Progenitor cell of endocrine pancreas (in vitro differentiated cells): ENCODE measurements around the gene TMEM205. TPM values are rescaled to one million over a fixed set of nuclear protein-coding genes. Genes with fewer than 3 reads are reported as not detected.
"Not testable (repeated sequence)": the region's sequence is repeated elsewhere in the genome, so short reads cannot be mapped to it uniquely, and the experiment has no call there.

ENCODE experiments used
- DNase-seq: peaks from one replicate; pipeline ENCODE4 v3.0.0; 2021; ENCODE audit warnings: low spot score; ENCODE audit not compliant: unreplicated experiment
- H3K27ac Mint-ChIP-seq: 2 replicates; pipeline ENCODE4 v1.8.0; 2021; ENCODE audit warnings: mild to moderate bottlenecking, moderate library complexity, mixed read lengths
- H3K27me3 Mint-ChIP-seq: 2 replicates; pipeline ENCODE4 v1.8.0; 2021; ENCODE audit warnings: mixed read lengths
- H3K36me3 Mint-ChIP-seq: 2 replicates; pipeline ENCODE4 v1.8.0; 2022; ENCODE audit warnings: mixed read lengths; ENCODE audit not compliant: insufficient read depth
- H3K4me1 Mint-ChIP-seq: 2 replicates; pipeline ENCODE4 v1.8.0; 2021; ENCODE audit warnings: low read depth, mixed read lengths
- H3K4me3 Mint-ChIP-seq: 2 replicates; pipeline ENCODE4 v1.8.0; 2021; ENCODE audit warnings: low read depth, mild to moderate bottlenecking, moderate library complexity, mixed read lengths
- H3K9me3 Mint-ChIP-seq: 2 replicates; pipeline ENCODE4 v1.8.0; 2021; ENCODE audit warnings: low read depth, mixed read lengths
- CTCF ChIP-seq: fragments of 200-600 bp; sonication (generic); IDR thresholded peaks from one replicate; pipeline ENCODE4 v1.5.0; 2021; ENCODE audit warnings: antibody characterized with exemption, mild to moderate bottlenecking; ENCODE audit not compliant: unreplicated experiment
- total RNA-seq: library from RNA; stranded (reverse); gene quantifications from 2 replicates; pipeline ENCODE4 v1.2.1, GENCODE V29; 2021

The TMEM205 gene
- total RNA-seq, 1 donor from 2014 or later = 51.1 TPM

GRCh38 chr19:11324079-11324661 lies 21.9 kb downstream of the TMEM205 start:
- H3K36me3 Mint-ChIP-seq = peaks cover 4% of the 10 kb centered on the region
- H3K27me3 Mint-ChIP-seq = no peaks in the 10 kb centered on the region
- H3K27ac Mint-ChIP-seq = no peak overlapping the region
- no peak overlapping the region for H3K4me3 Mint-ChIP-seq
- H3K9me3 Mint-ChIP-seq = no peaks in the 10 kb centered on the region
- DNase-seq = no peak
- TF ChIP-seq CTCF = no peak
- peaks cover 11% of the 10 kb centered on the region for H3K4me1 Mint-ChIP-seq

- Mint-ChIP-seq H3K9me3 (no peaks in the 10 kb centered on the region), H3K4me3 (no peak overlapping the region), H3K27me3 (no peaks in the 10 kb centered on the region), H3K36me3 (peaks cover 4% of the 10 kb centered on the region), H3K27ac (no peak overlapping the region), H3K4me1 (peaks cover 11% of the 10 kb centered on the region)
- TF ChIP-seq CTCF = no peak
- no peak for DNase-seq
Measured at GRCh38 chr19:11323601-11324078, 22.4 kb downstream of the TMEM205 start.

GRCh38 chr19:11322269-11323024 lies 23.6 kb downstream of the TMEM205 start:
- peak overlapping the region; percentile 34 for H3K27ac Mint-ChIP-seq
- no peak for TF ChIP-seq CTCF
- DNase-seq = no peak
- H3K36me3 Mint-ChIP-seq = peaks cover 4% of the 10 kb centered on the region
- H3K9me3 Mint-ChIP-seq = no peaks in the 10 kb centered on the region
- H3K27me3 Mint-ChIP-seq = no peaks in the 10 kb centered on the region
- no peak overlapping the region for H3K4me3 Mint-ChIP-seq
- peaks cover 11% of the 10 kb centered on the region for H3K4me1 Mint-ChIP-seq

GRCh38 chr19:11321191-11322126 lies 24.6 kb downstream of the TMEM205 start:
- no peaks in the 10 kb centered on the region for H3K27me3 Mint-ChIP-seq
- no peak overlapping the region for H3K4me3 Mint-ChIP-seq
- DNase-seq = no peak
- peak; percentile 21 for TF ChIP-seq CTCF
- no peak overlapping the region for H3K27ac Mint-ChIP-seq
- peaks cover 11% of the 10 kb centered on the region for H3K4me1 Mint-ChIP-seq
- H3K36me3 Mint-ChIP-seq = peaks cover 3% of the 10 kb centered on the region
- no peaks in the 10 kb centered on the region for H3K9me3 Mint-ChIP-seq

- peaks cover 11% of the 10 kb centered on the region for H3K4me1 Mint-ChIP-seq
- not testable (repeated sequence) for DNase-seq, H3K36me3 Mint-ChIP-seq, H3K27ac Mint-ChIP-seq, H3K4me3 Mint-ChIP-seq, H3K9me3 Mint-ChIP-seq, H3K27me3 Mint-ChIP-seq
Measured at GRCh38 chr19:11320278-11320995, 25.6 kb downstream of the TMEM205 start.
